Measurements from ENCODE around the gene LRPPRC.
"Not testable (repeated sequence)": the region's sequence is repeated elsewhere in the genome, so short reads cannot be mapped to it uniquely, and the experiment has no call there.

- TF ChIP-seq CTCF, POLR2A (IDR thresholded peaks at IDR 0.05): not testable (repeated sequence)
These were observed 84.5 kb downstream of the LRPPRC start for GRCh38 chr2:43911136-43911790.

All from right lobe of liver (tissue), 4 donors.